GM18505 (cell line): ENCODE data around the gene ARHGAP44.

ENCODE experiments used
- ATAC-seq: cut with Tn5 transposase; IDR thresholded peaks from one replicate; pipeline ENCODE4 v1.9.1; 2021; ENCODE audit not compliant: unreplicated experiment
- POLR2A ChIP-seq: IDR thresholded peaks from 4 replicates; pipeline ENCODE4 v1.6.1; 2011; ENCODE audit warnings: borderline replicate concordance; ENCODE audit not compliant: insufficient read depth, insufficient read length; ENCODE audit errors: extremely low read depth

ARHGAP44 gene, protein sequence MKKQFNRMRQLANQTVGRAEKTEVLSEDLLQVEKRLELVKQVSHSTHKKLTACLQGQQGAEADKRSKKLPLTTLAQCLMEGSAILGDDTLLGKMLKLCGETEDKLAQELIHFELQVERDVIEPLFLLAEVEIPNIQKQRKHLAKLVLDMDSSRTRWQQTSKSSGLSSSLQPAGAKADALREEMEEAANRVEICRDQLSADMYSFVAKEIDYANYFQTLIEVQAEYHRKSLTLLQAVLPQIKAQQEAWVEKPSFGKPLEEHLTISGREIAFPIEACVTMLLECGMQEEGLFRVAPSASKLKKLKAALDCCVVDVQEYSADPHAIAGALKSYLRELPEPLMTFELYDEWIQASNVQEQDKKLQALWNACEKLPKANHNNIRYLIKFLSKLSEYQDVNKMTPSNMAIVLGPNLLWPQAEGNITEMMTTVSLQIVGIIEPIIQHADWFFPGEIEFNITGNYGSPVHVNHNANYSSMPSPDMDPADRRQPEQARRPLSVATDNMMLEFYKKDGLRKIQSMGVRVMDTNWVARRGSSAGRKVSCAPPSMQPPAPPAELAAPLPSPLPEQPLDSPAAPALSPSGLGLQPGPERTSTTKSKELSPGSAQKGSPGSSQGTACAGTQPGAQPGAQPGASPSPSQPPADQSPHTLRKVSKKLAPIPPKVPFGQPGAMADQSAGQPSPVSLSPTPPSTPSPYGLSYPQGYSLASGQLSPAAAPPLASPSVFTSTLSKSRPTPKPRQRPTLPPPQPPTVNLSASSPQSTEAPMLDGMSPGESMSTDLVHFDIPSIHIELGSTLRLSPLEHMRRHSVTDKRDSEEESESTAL

GRCh38 chr17:12789481-12790248, at the start of gene ARHGAP44:
TSS of gene ARHGAP44 (plus strand) at chr17:12789498. CDS start at chr17:12789839, 341 bp downstream.
- TF ChIP-seq POLR2A = peak; percentile 27
- peak; percentile 79 for ATAC-seq

GRCh38 chr17:12739500-12739899, 49.8 kb upstream of the ARHGAP44 start:
- no peak for TF ChIP-seq POLR2A
- no peak for ATAC-seq

- ATAC-seq = no peak
- no peak for TF ChIP-seq POLR2A
These were observed 46.3 kb upstream of the ARHGAP44 start for GRCh38 chr17:12743046-12743445.

GRCh38 chr17:12744298-12744697, 45.0 kb upstream of the ARHGAP44 start:
- ATAC-seq = no peak
- TF ChIP-seq POLR2A = no peak

GRCh38 chr17:12744786-12745185, 44.5 kb upstream of the ARHGAP44 start:
- no peak for ATAC-seq

GRCh38 chr17:12745486-12745885, 43.8 kb upstream of the ARHGAP44 start:
- ATAC-seq = no peak
- TF ChIP-seq POLR2A = no peak

More at GRCh38 chr17:12744786-12745185, 44.5 kb upstream of the ARHGAP44 start:
- TF ChIP-seq POLR2A = no peak

GRCh38 chr17:12756786-12757185, 32.5 kb upstream of the ARHGAP44 start:
- no peak for ATAC-seq
- TF ChIP-seq POLR2A = no peak

DNA sequence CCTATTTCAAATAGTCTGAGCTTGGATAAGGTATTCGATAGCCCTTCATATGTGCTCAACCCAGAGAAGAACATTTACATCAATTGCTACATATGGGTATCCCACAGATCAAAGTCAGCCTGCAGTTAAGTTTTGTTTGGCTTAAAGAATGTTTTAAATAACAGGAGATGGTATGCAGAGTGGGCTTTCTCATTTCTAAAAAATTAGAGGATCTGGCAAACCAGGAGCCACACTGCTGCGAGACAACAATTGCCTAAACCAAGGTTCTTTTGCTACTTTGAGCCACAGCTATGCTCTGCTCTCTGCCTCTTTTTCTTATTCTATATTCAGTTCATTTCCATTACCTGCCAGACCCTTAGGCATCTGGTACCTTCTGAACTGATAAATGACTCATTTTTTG, 30.2 kb upstream of the ARHGAP44 start:
- ATAC-seq = no peak
- no peak for TF ChIP-seq POLR2A

DNA sequence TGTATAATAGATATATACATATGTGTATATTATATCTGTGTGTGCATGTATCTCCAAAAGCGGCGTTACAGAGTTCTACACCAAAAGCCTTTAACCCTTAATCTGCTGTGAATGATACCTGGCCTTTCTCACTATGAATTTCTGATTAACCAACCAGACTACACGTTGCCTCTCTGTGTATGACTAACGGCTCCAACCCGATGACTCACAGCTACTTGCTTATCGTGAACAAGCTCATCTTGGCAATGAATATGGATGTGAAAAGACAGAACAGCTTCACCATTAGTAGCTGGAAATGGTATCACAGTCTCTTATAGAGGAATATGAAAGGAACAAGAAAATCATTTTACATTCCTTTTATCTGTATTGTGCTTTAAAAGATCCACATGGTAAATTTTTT, 23.8 kb upstream of the ARHGAP44 start:
- no peak for ATAC-seq
- no peak for TF ChIP-seq POLR2A

DNA sequence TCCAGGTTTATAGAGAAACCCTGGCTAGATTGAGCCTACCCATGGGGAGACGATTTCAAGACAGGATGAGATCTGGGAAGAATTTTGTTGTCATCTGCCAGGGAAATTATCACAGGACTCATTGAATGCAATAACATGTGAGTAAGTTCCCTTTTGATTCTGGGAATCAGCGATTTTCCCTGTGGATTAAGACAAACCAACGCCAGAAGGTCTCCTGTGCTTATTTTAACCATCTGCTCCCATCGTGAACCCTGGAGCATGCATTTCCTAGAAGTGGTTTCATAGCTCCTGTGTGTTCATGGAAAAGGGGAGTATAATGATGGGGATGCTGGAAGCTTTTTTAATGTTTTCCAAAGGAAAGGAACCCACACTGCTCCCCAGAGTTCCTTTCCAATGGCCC, 21.0 kb upstream of the ARHGAP44 start:
- no peak for ATAC-seq
- TF ChIP-seq POLR2A = no peak

DNA sequence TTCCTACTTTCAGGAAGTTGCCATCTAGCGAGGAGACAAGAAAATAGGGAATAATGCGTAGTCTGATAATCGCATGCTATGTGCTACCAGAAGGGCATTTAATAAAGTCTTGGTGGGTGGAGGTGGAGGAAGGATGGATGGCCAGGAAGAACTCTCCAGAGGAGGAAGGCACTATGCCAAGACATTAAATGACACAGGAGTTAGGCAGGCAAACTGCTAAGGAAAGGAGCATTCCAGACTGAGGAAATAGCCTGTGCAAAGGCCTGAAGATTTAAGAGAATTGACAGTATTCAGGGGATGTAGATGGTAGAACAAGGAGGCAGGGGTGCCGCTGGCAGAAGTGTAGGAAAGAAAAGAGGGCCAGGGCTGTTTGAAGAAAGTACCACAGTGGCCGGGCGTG, 19.3 kb upstream of the ARHGAP44 start:
- no peak for ATAC-seq
- no peak for TF ChIP-seq POLR2A

GRCh38 chr17:12773153-12773552, 16.1 kb upstream of the ARHGAP44 start:
- no peak for TF ChIP-seq POLR2A
- ATAC-seq = no peak

DNA sequence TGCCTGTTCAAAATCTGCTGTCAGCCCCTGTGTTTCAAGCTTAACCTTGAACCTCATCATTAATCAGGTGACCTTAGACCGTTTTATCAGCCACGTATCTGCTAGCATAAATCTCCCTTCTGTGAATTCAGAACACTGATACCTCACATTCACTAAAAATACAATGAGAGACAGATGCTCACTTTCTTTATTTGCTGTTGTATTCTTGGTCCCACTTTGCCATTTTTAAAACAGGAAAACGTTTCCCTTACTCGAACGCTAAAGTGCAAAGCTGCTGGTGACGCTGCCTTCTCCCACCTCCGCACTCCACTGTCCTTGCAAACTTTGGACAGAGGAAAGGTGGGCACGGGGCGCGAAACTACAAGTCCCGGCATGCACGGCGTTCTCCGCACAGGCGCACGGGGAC, 220 bp upstream of the ARHGAP44 start:
- TF ChIP-seq POLR2A = no peak
- ATAC-seq = peak; percentile 92
